Esophagus (tissue), 2 donors: ENCODE results near the gene SP100. TPM values are rescaled to one million over a fixed set of nuclear protein-coding genes. Genes with fewer than 3 reads are reported as not detected.

Source experiments
- H3K27ac ChIP-seq, 2 donors: one replicate each; pipeline ENCODE4 v1.5.1; 2013; ENCODE audit warnings: low read depth in 2 of 2, mild to moderate bottlenecking in 2 of 2, inconsistent platforms in 1 of 2, low read length in 1 of 2, moderate library complexity in 1 of 2
- H3K27me3 ChIP-seq, 2 donors: one replicate each; pipeline ENCODE4 v1.6.1; 2013; ENCODE audit warnings: low read length in 2 of 2, control low read depth in 1 of 2, mild to moderate bottlenecking in 1 of 2; ENCODE audit not compliant: insufficient read depth in 2 of 2, control insufficient read depth in 1 of 2
- H3K36me3 ChIP-seq, 2 donors: one replicate each; pipeline ENCODE4 v1.6.1; 2013; ENCODE audit warnings: low read length in 1 of 2; ENCODE audit not compliant: control insufficient read depth in 2 of 2, insufficient read depth in 2 of 2
- H3K4me1 ChIP-seq, 2 donors: one replicate each; pipeline ENCODE4 v1.6.1; 2013; ENCODE audit warnings: low read length in 1 of 2; ENCODE audit not compliant: control insufficient read depth in 2 of 2, insufficient read depth in 2 of 2
- H3K4me3 ChIP-seq, 2 donors: one replicate each; pipeline ENCODE4 v1.5.1; 2013; ENCODE audit warnings: low read length in 2 of 2, mild to moderate bottlenecking in 2 of 2, low read depth in 1 of 2, moderate library complexity in 1 of 2
- H3K9me3 ChIP-seq, 2 donors: one replicate each; pipeline ENCODE4 v1.6.1; 2013; ENCODE audit warnings: mild to moderate bottlenecking in 2 of 2, low read depth in 1 of 2, low read length in 1 of 2, moderate library complexity in 1 of 2; ENCODE audit not compliant: control insufficient read depth in 2 of 2, insufficient read depth in 1 of 2
- WGBS, 2 donors: extraction: QIAGEN DNeasy Blood & Tissue Kit; methylation state at CpG; one replicate each; pipeline ENCODE4 v1.1.7; 2013; 5-methylcytosine and 5-hydroxymethylcytosine counted together
- polyA plus RNA-seq, 2 donors: library from polyadenylated mRNA; stranded (reverse); fragments of 200-250 nt; gene quantifications; one replicate each; pipeline ENCODE4 v1.2.3, GENCODE V29; 2013
- donor health status: healthy with polysubstance abuse.
- donor health status: Bipolar disorder and iron deficiency.

SP100 gene
- polyA plus RNA-seq, 2 donors = 18.3 to 19.2 TPM

GRCh38 chr2:230449901-230450467 is 34.0 kb downstream of the SP100 start:
- Histone ChIP-seq H3K9me3 (no peaks in the 10 kb centered on the region), H3K27ac (no peak overlapping the region), H3K36me3 (no peaks in the 10 kb centered on the region), H3K4me3 (no peak overlapping the region), H3K27me3 (no peaks in the 10 kb centered on the region), H3K4me1 (no peaks in the 10 kb centered on the region)
- 90 to 92% methylated on average over 6 of the region's 6 CpGs for WGBS, 2 donors

GRCh38 chr2:230453006-230453405 is 37.0 kb downstream of the SP100 start:
- no peak overlapping the region for H3K27ac ChIP-seq
- no peak overlapping the region for H3K4me3 ChIP-seq
- 88 to 92% methylated on average over 2 of the region's 2 CpGs for WGBS, 2 donors
- H3K4me1 ChIP-seq = no peaks in the 10 kb centered on the region
- peaks cover 0 to 6% of the 10 kb centered on the region in 2 donors for H3K36me3 ChIP-seq
- H3K27me3 ChIP-seq = no peaks in the 10 kb centered on the region
- H3K9me3 ChIP-seq = no peaks in the 10 kb centered on the region

- WGBS, 2 donors = 93 to 94% methylated on average over 2 of the region's 2 CpGs
- H3K36me3 ChIP-seq = peaks cover 0 to 6% of the 10 kb centered on the region in 2 donors
Measured at GRCh38 chr2:230455005-230455684, 39.1 kb downstream of the SP100 start.

GRCh38 chr2:230457073-230457768 is 41.2 kb downstream of the SP100 start:
- peak overlapping the region; percentile 6 to 34 for H3K27ac ChIP-seq

More at GRCh38 chr2:230455005-230455684, 39.1 kb downstream of the SP100 start:
- H3K9me3 ChIP-seq = no peaks in the 10 kb centered on the region
- H3K4me3 ChIP-seq = no peak overlapping the region
- H3K27ac ChIP-seq = no peak overlapping the region
- no peaks in the 10 kb centered on the region for H3K4me1 ChIP-seq
- H3K27me3 ChIP-seq = no peaks in the 10 kb centered on the region

GRCh38 chr2:230457793-230458192 is 41.8 kb downstream of the SP100 start:
- H3K36me3 ChIP-seq = peaks cover 3 to 9% of the 10 kb centered on the region in 2 donors
- H3K4me1 ChIP-seq = no peaks in the 10 kb centered on the region
- no peak overlapping the region for H3K27ac ChIP-seq
- no peaks in the 10 kb centered on the region for H3K27me3 ChIP-seq
- H3K4me3 ChIP-seq = no peak overlapping the region
- H3K9me3 ChIP-seq = no peaks in the 10 kb centered on the region

More at GRCh38 chr2:230457073-230457768, 41.2 kb downstream of the SP100 start:
- Histone ChIP-seq H3K4me1 (no peaks in the 10 kb centered on the region), H3K9me3 (no peaks in the 10 kb centered on the region), H3K36me3 (peaks cover 2 to 8% of the 10 kb centered on the region in 2 donors), H3K27me3 (no peaks in the 10 kb centered on the region), H3K4me3 (no peak overlapping the region)
- 79 to 80% methylated on average over 4 of the region's 4 CpGs for WGBS, 2 donors

- Histone ChIP-seq H3K4me1 (no peaks in the 10 kb centered on the region), H3K27me3 (no peaks in the 10 kb centered on the region), H3K9me3 (no peaks in the 10 kb centered on the region), H3K4me3 (no peak overlapping the region), H3K36me3 (peaks cover 3 to 9% of the 10 kb centered on the region in 2 donors), H3K27ac (no peak overlapping the region)
Measured at GRCh38 chr2:230459216-230459615, 43.2 kb downstream of the SP100 start.

DNA sequence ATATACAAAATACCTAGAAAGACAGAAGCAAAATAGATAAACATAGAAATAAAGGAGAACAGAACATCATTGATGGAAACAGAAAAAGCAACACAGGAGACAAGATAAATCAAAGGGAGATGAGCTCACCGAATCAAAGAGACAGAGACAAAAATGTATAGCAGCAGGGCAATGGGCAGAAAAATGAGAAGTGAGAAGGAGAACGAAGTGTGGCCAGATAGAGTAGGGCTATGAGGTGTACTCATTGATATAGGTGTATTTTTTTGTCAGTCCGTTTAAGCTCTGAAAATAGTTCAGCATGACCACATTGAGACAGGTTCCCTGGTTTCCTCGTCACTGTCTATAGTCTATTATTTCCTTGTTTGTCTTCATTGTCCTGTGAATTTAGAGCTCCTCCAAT is 55.1 kb downstream of the SP100 start:
- H3K4me3 ChIP-seq = no peak overlapping the region
- 87 to 90% methylated on average over 4 of the region's 4 CpGs for WGBS, 2 donors
- no peak overlapping the region for H3K27ac ChIP-seq
- H3K36me3 ChIP-seq = peaks cover 2 to 13% of the 10 kb centered on the region in 2 donors
- H3K9me3 ChIP-seq = no peaks in the 10 kb centered on the region
- H3K4me1 ChIP-seq = no peaks in the 10 kb centered on the region
- H3K27me3 ChIP-seq = no peaks in the 10 kb centered on the region

- Histone ChIP-seq H3K27ac (no peak overlapping the region), H3K4me3 (no peak overlapping the region), H3K27me3 (no peaks in the 10 kb centered on the region), H3K36me3 (peaks cover 2 to 6% of the 10 kb centered on the region in 2 donors), H3K9me3 (no peaks in the 10 kb centered on the region), H3K4me1 (no peaks in the 10 kb centered on the region)
Measured at GRCh38 chr2:230472621-230473018, 56.6 kb downstream of the SP100 start.

GRCh38 chr2:230473378-230473777 is 57.4 kb downstream of the SP100 start:
- WGBS, 2 donors = 56 to 59% methylated on average over 3 of the region's 3 CpGs
- Histone ChIP-seq H3K27ac (peak overlapping the region in 1 of 2 donors; percentile 1), H3K36me3 (peaks cover 2 to 6% of the 10 kb centered on the region in 2 donors)

More at GRCh38 chr2:230473378-230473777, 57.4 kb downstream of the SP100 start:
- no peaks in the 10 kb centered on the region for H3K9me3 ChIP-seq
- H3K4me3 ChIP-seq = no peak overlapping the region
- H3K4me1 ChIP-seq = no peaks in the 10 kb centered on the region
- H3K27me3 ChIP-seq = no peaks in the 10 kb centered on the region
